ENCODE results near the gene FAM222A. TPM values are rescaled to one million over a fixed set of nuclear protein-coding genes. Genes with fewer than 3 reads are reported as not detected.

The FAM222A gene
- total RNA-seq, 1 experiment from 2014 or later: 3.7 TPM

DNA sequence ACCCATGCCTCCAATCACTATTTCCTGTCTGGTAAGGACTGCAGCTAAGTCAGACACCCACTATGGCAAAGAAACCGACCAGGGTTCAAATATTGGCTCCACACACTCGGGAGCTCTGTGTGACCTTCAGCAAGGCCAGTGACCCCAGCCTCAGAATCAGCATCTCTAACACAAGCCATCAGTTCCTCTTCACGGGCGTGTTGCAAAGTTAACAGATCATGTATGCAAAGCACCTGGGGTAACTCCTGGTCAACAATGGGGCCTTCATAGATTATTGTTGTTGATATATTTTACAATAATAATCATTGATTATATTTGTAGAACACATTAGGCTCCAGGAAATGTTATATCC, 6.2 kb upstream of the FAM222A start:
- no peak for ATAC-seq
- BruUV-seq (replicated peaks): no TSS peak
- TF ChIP-seq, protein P1, sequence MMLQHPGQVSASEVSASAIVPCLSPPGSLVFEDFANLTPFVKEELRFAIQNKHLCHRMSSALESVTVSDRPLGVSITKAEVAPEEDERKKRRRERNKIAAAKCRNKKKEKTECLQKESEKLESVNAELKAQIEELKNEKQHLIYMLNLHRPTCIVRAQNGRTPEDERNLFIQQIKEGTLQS (IDR thresholded peaks at IDR 0.05): no peak
- no peak for TF ChIP-seq ZNF274 (IDR thresholded peaks at IDR 0.05; ENCODE audit: low read depth, low read length)
- no peak for TF ChIP-seq CEBPB (IDR thresholded peaks at IDR 0.05; ENCODE audit: low read depth)
- TF ChIP-seq, protein P2, sequence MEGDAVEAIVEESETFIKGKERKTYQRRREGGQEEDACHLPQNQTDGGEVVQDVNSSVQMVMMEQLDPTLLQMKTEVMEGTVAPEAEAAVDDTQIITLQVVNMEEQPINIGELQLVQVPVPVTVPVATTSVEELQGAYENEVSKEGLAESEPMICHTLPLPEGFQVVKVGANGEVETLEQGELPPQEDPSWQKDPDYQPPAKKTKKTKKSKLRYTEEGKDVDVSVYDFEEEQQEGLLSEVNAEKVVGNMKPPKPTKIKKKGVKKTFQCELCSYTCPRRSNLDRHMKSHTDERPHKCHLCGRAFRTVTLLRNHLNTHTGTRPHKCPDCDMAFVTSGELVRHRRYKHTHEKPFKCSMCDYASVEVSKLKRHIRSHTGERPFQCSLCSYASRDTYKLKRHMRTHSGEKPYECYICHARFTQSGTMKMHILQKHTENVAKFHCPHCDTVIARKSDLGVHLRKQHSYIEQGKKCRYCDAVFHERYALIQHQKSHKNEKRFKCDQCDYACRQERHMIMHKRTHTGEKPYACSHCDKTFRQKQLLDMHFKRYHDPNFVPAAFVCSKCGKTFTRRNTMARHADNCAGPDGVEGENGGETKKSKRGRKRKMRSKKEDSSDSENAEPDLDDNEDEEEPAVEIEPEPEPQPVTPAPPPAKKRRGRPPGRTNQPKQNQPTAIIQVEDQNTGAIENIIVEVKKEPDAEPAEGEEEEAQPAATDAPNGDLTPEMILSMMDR (IDR thresholded peaks at IDR 0.05 in 2 of 3, conservative IDR thresholded peaks at IDR 0.05 in 1 of 3; ENCODE audit: borderline replicate concordance in 1 of 3, insufficient read depth in 1 of 3, low read depth in 2 of 3, low read length in 2 of 3): no peak
- TF ChIP-seq YY1 (IDR thresholded peaks at IDR 0.05; ENCODE audit: extremely low read depth, insufficient replicate concordance, low read depth, low read length): no peak
- no peak for TF ChIP-seq TCF7L2 (IDR thresholded peaks at IDR 0.05; ENCODE audit: borderline replicate concordance, extremely low read depth, insufficient read depth, insufficient read length)
- TF ChIP-seq CBX3 (IDR thresholded peaks at IDR 0.05; ENCODE audit: low read depth): no peak
- no peak for TF ChIP-seq RAD21 (IDR thresholded peaks at IDR 0.05; ENCODE audit: low read depth)
- TF ChIP-seq, protein P3, sequence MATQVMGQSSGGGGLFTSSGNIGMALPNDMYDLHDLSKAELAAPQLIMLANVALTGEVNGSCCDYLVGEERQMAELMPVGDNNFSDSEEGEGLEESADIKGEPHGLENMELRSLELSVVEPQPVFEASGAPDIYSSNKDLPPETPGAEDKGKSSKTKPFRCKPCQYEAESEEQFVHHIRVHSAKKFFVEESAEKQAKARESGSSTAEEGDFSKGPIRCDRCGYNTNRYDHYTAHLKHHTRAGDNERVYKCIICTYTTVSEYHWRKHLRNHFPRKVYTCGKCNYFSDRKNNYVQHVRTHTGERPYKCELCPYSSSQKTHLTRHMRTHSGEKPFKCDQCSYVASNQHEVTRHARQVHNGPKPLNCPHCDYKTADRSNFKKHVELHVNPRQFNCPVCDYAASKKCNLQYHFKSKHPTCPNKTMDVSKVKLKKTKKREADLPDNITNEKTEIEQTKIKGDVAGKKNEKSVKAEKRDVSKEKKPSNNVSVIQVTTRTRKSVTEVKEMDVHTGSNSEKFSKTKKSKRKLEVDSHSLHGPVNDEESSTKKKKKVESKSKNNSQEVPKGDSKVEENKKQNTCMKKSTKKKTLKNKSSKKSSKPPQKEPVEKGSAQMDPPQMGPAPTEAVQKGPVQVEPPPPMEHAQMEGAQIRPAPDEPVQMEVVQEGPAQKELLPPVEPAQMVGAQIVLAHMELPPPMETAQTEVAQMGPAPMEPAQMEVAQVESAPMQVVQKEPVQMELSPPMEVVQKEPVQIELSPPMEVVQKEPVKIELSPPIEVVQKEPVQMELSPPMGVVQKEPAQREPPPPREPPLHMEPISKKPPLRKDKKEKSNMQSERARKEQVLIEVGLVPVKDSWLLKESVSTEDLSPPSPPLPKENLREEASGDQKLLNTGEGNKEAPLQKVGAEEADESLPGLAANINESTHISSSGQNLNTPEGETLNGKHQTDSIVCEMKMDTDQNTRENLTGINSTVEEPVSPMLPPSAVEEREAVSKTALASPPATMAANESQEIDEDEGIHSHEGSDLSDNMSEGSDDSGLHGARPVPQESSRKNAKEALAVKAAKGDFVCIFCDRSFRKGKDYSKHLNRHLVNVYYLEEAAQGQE (IDR thresholded peaks at IDR 0.05; ENCODE audit: low read depth): no peak
- no peak for TF ChIP-seq SP1 (IDR thresholded peaks at IDR 0.05; ENCODE audit: low read depth)
- TF ChIP-seq ELF1 (IDR thresholded peaks at IDR 0.05; ENCODE audit: borderline replicate concordance, low read depth): no peak
- no peak for TF ChIP-seq SIN3A (IDR thresholded peaks at IDR 0.05; ENCODE audit: low read depth)
- TF ChIP-seq EZH2 (IDR thresholded peaks at IDR 0.05): no peak
- TF ChIP-seq FOSL1 (IDR thresholded peaks at IDR 0.05; ENCODE audit: low read depth): no peak
- no peak for TF ChIP-seq POLR2A (IDR thresholded peaks at IDR 0.05; ENCODE audit: borderline replicate concordance, extremely low read depth, insufficient read depth, insufficient read length)
- TF ChIP-seq, protein P4, sequence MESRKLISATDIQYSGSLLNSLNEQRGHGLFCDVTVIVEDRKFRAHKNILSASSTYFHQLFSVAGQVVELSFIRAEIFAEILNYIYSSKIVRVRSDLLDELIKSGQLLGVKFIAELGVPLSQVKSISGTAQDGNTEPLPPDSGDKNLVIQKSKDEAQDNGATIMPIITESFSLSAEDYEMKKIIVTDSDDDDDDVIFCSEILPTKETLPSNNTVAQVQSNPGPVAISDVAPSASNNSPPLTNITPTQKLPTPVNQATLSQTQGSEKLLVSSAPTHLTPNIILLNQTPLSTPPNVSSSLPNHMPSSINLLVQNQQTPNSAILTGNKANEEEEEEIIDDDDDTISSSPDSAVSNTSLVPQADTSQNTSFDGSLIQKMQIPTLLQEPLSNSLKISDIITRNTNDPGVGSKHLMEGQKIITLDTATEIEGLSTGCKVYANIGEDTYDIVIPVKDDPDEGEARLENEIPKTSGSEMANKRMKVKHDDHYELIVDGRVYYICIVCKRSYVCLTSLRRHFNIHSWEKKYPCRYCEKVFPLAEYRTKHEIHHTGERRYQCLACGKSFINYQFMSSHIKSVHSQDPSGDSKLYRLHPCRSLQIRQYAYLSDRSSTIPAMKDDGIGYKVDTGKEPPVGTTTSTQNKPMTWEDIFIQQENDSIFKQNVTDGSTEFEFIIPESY (IDR thresholded peaks at IDR 0.05; ENCODE audit: extremely low read depth, insufficient replicate concordance, low read length): no peak
- TF ChIP-seq POLR2AphosphoS5 (IDR thresholded peaks at IDR 0.05; ENCODE audit: low read depth, low read length): no peak
- no peak for TF ChIP-seq ZFX (IDR thresholded peaks at IDR 0.05)

More for the DNA sequence above, 6.2 kb upstream of the FAM222A start:
- Histone ChIP-seq H3K4me2 (ENCODE audit: low read length) (no peak overlapping the region), H3K79me2 (ENCODE audit: insufficient read depth, low read length) (no peaks in the 10 kb centered on the region), H3K9ac (ENCODE audit: low read length) (no peak overlapping the region), H3K27me3 (ENCODE audit: insufficient read depth, low read length) (no peaks in the 10 kb centered on the region), H3K27ac (ENCODE audit: low read depth, low read length) (no peak overlapping the region), H3K9me2 (ENCODE audit: insufficient read depth) (no peaks in the 10 kb centered on the region), H4K20me1 (ENCODE audit: insufficient read depth) (no peaks in the 10 kb centered on the region), H3K9me3 (ENCODE audit: control insufficient read depth in 1 of 2, insufficient read depth in 1 of 2, low read depth in 1 of 2, low read length in 2 of 2) (no peaks in the 10 kb centered on the region), H3K36me3 (ENCODE audit: control insufficient read depth in 1 of 2, insufficient read depth in 2 of 2, low read length in 2 of 2) (no peaks in the 10 kb centered on the region), H2AFZ (ENCODE audit: low read depth, low read length, poor library complexity, severe bottlenecking) (no peak overlapping the region), H3K4me3 (replicated peaks in 1 of 2; ENCODE audit: low read depth in 1 of 2, low read length in 2 of 2) (no peak overlapping the region), H3K4me1 (ENCODE audit: control insufficient read depth in 1 of 2, insufficient read depth in 2 of 2, low read length in 2 of 2) (peaks cover 0 to 8% of the 10 kb centered on the region in 2 experiments; a peak in 2 of 4 replicates)
- ChIA-PET CTCF (no interaction called here), RAD21 (ENCODE audit: low non-redundant PET in 1 of 2, low total read pairs in 2 of 2, uncharacterized antibody in 2 of 2, unreplicated experiment in 2 of 2) (no interaction called here), POLR2A (no interaction called here)
- DNase-seq (ENCODE audit: low read depth, low spot score): no peak
- intact Hi-C loops (cut with micrococcal nuclease): no loop called here
